ENCODE data around the gene AVEN.
"Not testable (repeated sequence)": the region's sequence is repeated elsewhere in the genome, so short reads cannot be mapped to it uniquely, and the experiment has no call there.

Gene AVEN

DNA sequence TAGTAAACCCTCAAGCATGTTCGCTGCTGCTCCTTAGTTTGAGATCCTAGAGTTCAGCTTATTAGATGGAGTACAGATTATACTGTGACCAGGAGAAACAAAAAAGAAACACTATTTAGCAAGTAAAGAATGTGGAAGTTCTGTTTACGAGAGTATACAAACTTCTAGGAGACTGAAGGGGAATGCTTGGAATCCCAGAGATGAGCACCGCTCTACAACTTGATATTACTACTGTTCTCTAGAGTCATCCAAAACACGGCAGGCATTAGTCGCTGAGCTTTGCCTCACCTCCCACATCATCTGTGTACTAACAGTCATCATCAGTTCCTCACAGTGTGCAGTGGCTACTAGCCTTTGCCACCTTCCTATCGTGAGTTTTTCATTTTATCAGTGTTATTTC lies 192.1 kb downstream of the AVEN start:
- no peak for DNase-seq (ENCODE audit: low read depth)

- DNase-seq (ENCODE audit: low read depth) = no peak
Observed at GRCh38 chr15:33846142-33846541, 192.9 kb downstream of the AVEN start.

DNA sequence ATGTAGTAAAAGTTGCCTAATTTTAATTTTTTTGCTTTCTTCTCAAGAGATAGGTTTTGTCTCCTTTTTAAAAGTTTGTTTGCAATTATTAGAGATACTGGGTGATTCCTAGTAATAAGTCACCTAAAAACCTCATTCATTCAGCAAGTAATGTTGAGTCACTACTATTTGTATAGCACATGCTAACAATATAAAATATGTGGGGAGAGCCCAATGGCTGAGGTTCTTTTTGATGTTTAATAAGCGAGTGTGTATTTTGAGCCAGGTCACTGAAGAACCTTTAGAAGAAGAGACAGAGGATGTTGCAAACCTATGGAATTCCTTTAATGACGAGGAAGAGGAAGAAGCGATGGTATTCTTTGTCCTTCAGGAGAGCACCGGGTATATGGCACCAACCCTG lies 194.4 kb downstream of the AVEN start:
- DNase-seq (ENCODE audit: low read depth) = no peak

DNA sequence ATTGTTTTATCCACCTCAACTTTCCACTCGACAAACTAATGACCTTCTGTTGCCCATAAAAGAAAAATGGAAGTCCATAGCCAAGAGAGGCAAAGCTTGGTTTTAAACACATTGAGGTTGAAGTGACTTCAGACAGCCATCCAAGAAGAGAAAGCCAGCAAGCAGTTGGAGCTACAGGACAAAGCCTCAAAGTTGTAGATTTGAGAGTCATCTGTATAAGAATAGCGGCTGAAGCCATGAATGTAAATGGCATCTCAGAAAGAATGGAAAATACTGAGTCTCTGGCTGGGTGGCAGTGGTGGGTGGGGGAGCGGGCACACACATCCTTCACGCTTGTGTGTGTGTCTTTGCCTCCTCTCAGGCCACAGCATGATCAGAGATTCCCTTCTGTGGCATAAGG lies 194.8 kb downstream of the AVEN start:
- DNase-seq (ENCODE audit: low read depth) = no peak

DNA sequence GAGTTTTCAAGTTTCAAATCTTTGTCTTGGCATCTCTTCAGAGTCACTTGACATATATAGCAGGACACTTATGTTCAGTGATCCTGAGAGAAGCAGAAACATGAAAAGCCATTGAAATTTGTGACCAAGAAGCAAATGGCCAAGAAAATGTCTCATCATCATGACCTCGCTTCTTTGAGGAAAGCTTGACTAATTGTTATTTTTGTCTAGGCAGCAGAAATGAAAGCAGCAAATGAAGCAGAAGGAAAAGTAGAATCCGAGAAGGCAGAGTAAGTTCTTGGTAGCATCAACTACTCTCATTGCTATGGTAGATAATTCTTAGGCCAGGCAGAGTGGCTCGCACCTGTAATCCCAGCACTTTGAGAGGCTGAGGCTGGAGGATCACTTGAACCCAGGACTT lies 198.4 kb downstream of the AVEN start:
- DNase-seq (ENCODE audit: low read depth) = no peak

DNA sequence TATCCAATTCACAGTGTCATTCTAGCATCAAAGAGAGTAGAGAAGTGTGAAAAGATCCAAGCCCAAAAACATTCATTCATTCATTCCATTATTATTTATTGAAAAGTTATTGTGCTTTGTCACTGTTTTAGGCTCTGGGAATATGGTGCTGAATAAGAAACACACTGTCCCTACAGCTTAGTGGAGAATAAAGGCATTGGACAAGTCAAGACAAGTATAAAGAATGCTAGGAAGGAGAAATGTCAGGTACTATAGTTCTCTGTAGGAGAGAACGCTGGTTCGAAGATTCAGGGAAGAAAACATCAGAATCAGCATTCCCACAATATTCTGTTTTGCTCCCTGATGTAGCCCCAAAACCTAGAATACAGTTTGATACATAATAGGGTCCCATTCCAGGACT lies 199.5 kb downstream of the AVEN start:
- no peak for DNase-seq (ENCODE audit: low read depth)

GRCh38 chr15:33837294-33837693 lies 201.7 kb downstream of the AVEN start:
- no peak for DNase-seq (ENCODE audit: low read depth)

- DNase-seq (ENCODE audit: low read depth) = no peak
Observed at GRCh38 chr15:33834892-33835743, 203.9 kb downstream of the AVEN start.

- DNase-seq (ENCODE audit: low read depth) = no peak
Observed at GRCh38 chr15:33831646-33832045, 207.4 kb downstream of the AVEN start.

DNA sequence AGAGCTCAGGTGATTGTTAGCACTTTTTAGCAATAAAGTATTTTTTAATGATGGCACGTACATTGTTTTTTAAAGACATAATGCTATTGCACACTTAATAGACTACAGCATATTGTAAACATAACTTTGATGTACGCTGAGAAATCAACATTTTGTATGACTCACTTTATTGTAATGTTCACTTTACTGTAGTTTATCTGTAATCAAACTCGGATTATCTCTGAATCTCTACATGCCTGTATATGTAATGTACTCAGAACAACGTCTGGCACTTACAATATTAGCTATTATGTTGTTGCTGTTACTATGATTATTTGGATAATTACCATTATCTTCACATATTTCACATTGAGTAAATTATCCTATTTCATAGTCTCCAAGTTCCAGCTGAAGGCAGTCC lies 208.7 kb downstream of the AVEN start:
- DNase-seq (ENCODE audit: low read depth) = no peak

DNA sequence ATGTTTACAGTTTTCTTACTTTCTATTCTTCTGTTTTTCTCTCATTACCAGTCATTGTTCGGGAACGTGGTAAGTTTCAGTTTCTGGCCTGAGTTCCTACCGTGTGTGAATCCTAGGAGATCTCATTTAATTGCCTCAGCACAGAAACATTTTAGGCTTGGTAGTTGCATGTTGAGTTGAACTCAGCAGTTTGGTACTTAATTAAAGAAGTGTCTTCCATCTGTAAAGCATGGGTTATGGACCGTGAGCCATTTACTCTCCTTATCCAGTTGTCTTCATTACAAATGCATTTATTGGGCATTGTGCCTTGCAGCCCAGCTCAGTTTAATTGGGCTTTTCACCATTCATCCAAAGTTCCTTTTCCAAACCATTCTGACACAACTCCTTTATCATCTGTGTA lies 212.8 kb downstream of the AVEN start:
- no peak for DNase-seq (ENCODE audit: low read depth)

DNA sequence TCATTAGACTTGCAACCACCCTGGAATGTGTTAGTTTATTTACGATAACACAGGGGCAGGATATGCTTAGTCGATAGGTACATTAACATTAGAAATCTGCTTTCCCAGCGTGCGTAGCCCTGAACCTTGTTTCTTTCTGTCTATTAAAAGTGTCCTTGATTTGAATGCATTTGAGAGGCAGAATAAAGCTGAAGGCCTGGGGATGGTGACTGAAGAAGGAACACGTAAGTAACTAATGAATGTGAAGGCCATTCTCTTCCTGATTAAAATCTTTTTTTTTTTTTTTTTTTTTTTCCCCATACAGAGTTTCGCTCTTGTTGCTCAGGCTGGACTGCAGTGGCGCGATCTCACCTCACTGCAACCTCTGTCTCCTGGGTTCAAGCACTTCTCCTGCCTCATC lies 213.6 kb downstream of the AVEN start:
- no peak for DNase-seq (ENCODE audit: low read depth)

DNA sequence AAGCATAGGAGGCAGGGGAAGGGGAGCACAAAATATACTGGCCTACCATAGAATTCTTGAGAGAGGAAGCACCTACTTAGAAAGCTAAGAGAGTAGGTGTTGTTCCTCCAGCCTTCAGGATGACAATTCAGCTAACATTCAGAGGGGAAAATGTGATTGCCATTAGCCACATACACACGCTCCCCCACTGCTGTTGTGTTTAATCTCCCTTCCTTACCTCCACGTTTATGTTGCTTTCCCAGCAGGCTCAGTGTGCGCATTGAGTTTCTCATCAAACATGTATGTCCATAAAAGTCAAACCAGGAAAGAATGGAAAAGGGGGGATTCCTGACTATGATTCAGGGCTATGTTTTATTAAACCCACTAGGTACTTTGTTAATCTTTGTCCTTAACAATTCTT lies 215.9 kb downstream of the AVEN start:
- no peak for DNase-seq (ENCODE audit: low read depth)

- no peak for DNase-seq (ENCODE audit: low read depth)
Observed at GRCh38 chr15:33822479-33822878, 216.5 kb downstream of the AVEN start.

DNA sequence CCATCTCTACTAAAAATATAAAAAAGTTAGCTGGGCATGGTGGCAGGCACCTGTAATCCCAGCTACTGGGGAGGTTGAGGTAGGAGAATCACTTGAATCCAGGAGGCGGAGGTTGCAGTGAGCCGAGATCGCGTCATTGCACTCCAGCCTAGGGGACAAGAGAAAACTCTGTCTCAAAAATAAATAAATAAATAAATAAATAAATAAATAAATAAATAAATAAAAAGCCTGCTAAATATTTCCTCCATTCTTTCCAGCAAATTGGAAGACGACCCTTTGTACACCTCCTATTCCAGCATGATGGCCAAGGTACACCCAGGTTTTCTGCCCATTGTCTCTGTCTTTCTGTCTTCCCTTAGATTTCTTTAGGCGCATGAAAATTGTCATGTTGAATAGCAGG lies 219.5 kb downstream of the AVEN start:
- DNase-seq (ENCODE audit: low read depth) = not testable (repeated sequence)

All from activated T-cell treated with anti-CD3 and anti-CD28 coated beads for 48 hours (primary cell).